T-helper 2 cell treated with Interferon-gamma antibody and Interleukin-4, amounts not matched to agents 5 μg/mL and 100 μg/mL, for 36 hours (primary cell): ENCODE results near the gene BICRAL.
"Not testable (repeated sequence)": the region's sequence is repeated elsewhere in the genome, so short reads cannot be mapped to it uniquely, and the experiment has no call there.

Source experiments
- DNase-seq: peaks from one replicate; pipeline ENCODE4 v3.0.0; 2021; ENCODE audit warnings: low spot score
- H3K27ac Mint-ChIP-seq: one replicate; pipeline ENCODE4 v1.8.0; 2021; ENCODE audit warnings: mild to moderate bottlenecking, mixed read lengths
- H3K27me3 Mint-ChIP-seq: one replicate; pipeline ENCODE4 v1.8.0; 2021; ENCODE audit warnings: low read depth, mixed read lengths
- H3K36me3 Mint-ChIP-seq: one replicate; pipeline ENCODE4 v1.8.0; 2021; ENCODE audit warnings: low read depth, mixed read lengths
- H3K4me1 Mint-ChIP-seq: one replicate; pipeline ENCODE4 v1.8.0; 2021; ENCODE audit warnings: low read depth, mixed read lengths
- H3K4me3 Mint-ChIP-seq: one replicate; pipeline ENCODE4 v1.8.0; 2022; ENCODE audit warnings: mild to moderate bottlenecking, moderate library complexity, mixed read lengths
- H3K9me3 Mint-ChIP-seq: one replicate; pipeline ENCODE4 v1.8.0; 2021; ENCODE audit warnings: mixed read lengths

BICRAL gene

DNA sequence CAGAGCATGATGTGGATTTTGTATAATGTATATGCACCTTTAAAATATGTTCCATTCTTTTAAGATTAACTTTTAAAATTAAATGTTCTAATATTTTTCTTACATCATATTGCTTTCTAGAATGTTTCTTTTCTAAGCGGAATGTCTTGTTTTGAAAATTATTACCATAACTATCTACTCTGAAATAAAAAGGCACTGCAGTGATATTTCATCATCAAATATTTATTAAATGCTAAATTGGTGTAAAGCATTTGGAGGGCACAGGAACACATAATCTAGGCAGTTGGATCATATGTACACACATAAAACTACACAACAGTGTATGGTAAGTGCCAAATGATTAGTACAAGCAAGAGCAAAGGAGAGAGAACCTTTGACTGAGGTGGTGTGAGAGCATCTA lies 13.8 kb downstream of the BICRAL start:
- H3K36me3 Mint-ChIP-seq: peaks cover 5% of the 10 kb centered on the region
- no peaks in the 10 kb centered on the region for H3K27me3 Mint-ChIP-seq
- H3K27ac Mint-ChIP-seq: no peak overlapping the region
- DNase-seq: no peak
- H3K4me3 Mint-ChIP-seq: no peak overlapping the region
- no peaks in the 10 kb centered on the region for H3K9me3 Mint-ChIP-seq
- H3K4me1 Mint-ChIP-seq: peaks cover 11% of the 10 kb centered on the region

DNA sequence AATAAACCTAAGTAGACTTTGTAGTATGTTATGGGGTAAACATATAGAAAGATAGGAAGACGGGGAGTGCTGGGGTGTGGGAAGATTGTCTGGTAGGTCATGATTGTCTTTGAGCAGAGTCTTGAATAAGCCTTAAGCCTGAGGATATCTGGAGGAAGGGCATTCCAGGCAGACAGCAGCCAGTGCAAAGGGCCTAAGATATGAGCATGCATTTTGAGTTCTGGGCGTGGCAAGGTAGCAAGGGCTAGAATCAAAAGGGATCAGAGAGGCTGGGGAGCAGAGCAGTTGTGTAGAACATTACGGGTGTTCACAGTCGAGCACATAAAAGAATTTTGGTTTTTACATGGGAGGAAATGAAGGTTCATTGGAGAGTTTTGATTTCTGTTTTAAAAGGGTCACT lies 14.3 kb downstream of the BICRAL start:
- peaks cover 8% of the 10 kb centered on the region for H3K4me1 Mint-ChIP-seq
- no peaks in the 10 kb centered on the region for H3K9me3 Mint-ChIP-seq

DNA sequence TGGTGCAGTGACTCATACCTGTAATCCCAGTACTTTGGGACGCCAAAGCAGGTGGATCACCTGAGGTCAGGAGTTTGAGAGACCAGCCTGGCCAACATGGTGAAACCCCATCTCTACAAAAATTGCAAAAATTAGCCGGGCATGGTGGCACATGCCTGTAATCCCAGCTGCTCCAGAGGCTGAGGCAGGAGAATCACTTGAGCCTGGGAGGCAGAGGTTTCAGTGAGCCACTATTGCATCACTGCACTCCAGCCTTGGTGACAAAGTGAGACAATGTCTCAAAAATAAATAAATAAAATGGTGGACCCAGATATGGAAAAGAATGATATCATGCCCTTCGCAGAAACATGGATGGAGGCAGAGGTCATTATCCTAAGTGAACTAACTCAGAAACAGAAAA lies 15.8 kb downstream of the BICRAL start:
- not testable (repeated sequence) for H3K27me3 Mint-ChIP-seq, H3K4me1 Mint-ChIP-seq, H3K36me3 Mint-ChIP-seq, H3K27ac Mint-ChIP-seq, H3K4me3 Mint-ChIP-seq, H3K9me3 Mint-ChIP-seq, DNase-seq

More for the DNA sequence above, 14.3 kb downstream of the BICRAL start:
- Mint-ChIP-seq H3K27ac (no peak overlapping the region), H3K27me3 (no peaks in the 10 kb centered on the region), H3K36me3 (peaks cover 4% of the 10 kb centered on the region), H3K4me3 (no peak overlapping the region)
- DNase-seq: no peak

DNA sequence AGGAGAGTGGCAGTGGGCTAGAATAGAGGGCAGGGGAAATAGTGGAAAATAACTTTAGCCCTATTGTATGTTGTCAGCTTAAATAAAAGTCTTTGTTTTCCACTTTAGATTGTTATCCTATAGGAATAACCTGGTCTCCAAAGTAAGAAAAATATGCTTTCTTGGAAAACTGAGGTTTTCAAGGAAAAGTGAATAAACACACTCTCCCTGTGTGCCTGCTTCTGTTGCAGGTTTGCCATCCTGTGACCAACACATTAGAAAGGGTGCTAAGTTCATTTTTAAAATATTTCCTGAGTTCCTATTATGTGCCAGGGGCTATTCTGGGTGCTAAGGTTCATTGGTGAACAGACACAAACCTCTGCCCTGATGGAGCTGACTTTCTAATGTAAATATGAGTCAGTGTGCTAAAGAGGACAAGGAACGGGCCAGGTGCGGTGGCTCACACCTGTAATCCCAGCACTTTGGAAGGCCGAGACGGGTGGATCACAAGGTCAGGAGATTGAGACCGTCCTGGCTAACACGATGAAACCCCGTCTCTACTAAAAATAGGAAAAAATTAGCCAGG lies 23.5 kb downstream of the BICRAL start:
- DNase-seq: no peak
- Mint-ChIP-seq H3K27me3 (no peaks in the 10 kb centered on the region), H3K4me1 (no peaks in the 10 kb centered on the region), H3K27ac (no peak overlapping the region), H3K9me3 (no peaks in the 10 kb centered on the region), H3K4me3 (no peak overlapping the region), H3K36me3 (peaks cover 4% of the 10 kb centered on the region)

DNA sequence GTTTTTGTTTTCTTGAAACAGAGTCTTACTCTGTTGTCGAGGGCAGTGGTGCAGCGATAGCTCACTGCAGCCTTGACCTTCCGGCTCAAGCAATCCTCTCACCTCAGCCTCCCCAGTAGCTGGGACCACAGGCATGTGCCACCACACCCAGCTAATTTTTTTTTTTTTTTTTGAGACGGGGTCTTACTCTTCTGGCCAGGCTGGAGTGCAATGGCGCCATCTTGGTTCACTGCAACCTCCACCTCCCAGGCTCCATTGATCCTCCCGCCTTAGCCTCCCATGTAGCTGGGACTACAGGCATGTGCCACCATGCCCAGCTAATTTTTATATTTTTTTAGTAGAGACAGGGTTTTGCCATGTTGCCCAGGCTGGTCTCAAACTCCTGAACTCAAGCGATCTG lies 24.5 kb downstream of the BICRAL start:
- H3K9me3 Mint-ChIP-seq, H3K36me3 Mint-ChIP-seq, H3K4me3 Mint-ChIP-seq, H3K4me1 Mint-ChIP-seq, DNase-seq, H3K27ac Mint-ChIP-seq, H3K27me3 Mint-ChIP-seq: not testable (repeated sequence)

DNA sequence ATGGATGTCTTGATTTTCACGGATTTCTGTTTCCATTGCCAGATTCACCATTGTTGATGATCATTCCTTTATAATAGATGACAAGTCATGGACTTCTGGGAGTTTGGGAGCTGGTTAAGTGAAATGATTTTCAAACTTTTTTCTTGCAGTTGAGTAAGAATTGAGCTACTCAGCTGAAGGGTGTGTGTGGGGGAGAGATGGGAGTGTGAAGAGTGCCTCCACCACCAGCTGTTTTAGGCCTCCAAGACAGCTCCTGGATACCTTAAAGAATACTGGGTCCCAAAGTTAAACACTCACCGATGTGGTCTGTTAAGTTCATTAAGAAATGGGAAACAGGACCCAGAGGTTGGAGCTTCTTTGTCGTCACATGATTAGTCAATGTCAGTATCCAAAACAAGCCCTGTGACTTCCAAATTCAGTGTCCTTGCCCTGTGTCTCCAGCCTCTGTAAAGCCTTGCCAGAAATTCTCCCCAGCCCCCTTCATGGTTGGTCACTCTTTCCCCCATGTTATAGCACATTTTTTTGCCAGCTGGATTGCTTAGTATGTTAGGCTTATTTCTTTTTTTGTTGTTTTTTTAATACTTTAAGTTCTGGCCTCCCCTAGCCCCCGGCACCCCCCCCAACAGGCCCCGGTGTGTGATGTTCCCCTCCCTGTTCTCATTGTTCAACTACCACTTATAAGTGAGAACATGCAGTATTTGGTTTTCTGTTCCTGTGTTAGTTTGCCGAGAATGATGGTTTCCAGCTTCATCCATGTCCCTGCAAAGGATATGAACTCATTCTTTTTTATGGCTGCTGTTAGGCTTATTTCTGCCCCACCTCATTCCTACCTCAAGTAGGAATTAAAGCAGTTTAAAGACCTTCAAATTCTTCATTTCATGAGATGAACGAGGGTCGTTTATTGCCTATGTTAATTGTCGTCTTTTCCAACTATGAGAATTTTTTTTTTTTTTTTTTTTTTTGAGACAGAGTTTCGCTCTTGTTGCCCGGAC lies 26.9 kb downstream of the BICRAL start:
- Mint-ChIP-seq H3K27me3 (no peaks in the 10 kb centered on the region), H3K36me3 (peaks cover 5% of the 10 kb centered on the region), H3K4me1 (no peaks in the 10 kb centered on the region), H3K4me3 (no peak overlapping the region), H3K27ac (no peak overlapping the region), H3K9me3 (no peaks in the 10 kb centered on the region)
- no peak for DNase-seq

DNA sequence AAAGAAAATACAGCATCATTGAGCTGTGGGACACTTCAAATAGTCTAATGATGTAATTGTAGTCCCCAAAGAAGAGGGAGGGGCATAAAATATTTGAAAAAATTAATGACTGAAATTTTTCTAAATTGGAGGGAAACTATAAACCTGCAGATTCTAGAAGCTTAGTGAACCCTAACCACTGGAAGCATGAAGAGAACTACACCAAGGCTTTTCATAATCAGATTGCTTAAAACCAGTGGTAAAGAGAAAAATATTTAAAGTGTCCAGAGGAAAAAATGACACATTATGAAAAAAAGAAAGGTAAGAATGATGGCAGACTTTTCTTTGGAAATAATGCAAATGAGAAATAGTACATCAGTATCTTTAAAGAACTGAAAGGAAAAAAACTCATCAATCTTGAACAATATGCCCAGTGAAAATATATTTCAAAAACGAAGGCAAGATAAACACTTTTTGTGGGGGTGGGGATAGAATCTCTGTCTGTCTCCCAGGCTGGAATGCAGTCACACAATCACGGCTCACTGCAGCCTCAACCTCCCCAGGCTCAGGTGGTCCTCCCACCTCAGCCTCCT lies 31.3 kb downstream of the BICRAL start:
- no peak for DNase-seq
- Mint-ChIP-seq H3K36me3 (peaks cover 5% of the 10 kb centered on the region), H3K4me1 (no peaks in the 10 kb centered on the region), H3K27ac (no peak overlapping the region), H3K4me3 (no peak overlapping the region), H3K27me3 (no peaks in the 10 kb centered on the region), H3K9me3 (no peaks in the 10 kb centered on the region)

DNA sequence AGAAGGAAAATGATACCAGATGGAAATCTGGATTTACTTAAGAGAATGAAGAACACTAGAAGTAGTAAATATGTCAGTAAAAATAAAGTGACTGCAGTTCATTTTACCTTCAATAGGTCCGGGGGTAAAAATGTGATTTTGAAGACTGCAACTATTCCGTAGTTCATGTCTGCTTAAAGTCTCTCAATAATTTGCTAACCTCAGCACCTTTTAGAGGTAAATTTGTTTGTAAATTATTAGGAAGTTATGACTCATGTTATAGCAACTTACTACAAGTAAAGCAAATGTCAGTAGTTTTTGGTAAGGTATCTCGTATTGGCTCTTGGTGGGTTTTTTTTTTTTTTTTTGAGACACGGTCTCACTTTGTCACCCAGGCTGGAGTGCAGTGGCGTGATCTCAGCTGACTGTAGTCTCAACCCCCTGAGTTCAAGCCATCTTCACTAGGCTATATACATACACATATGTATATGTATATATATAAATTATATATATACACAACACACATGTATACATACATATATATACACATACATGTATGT lies 32.1 kb downstream of the BICRAL start:
- peaks cover 5% of the 10 kb centered on the region for H3K36me3 Mint-ChIP-seq
- H3K9me3 Mint-ChIP-seq: no peaks in the 10 kb centered on the region
- DNase-seq: no peak
- no peaks in the 10 kb centered on the region for H3K4me1 Mint-ChIP-seq
- H3K27ac Mint-ChIP-seq: no peak overlapping the region
- H3K27me3 Mint-ChIP-seq: no peaks in the 10 kb centered on the region
- H3K4me3 Mint-ChIP-seq: no peak overlapping the region

DNA sequence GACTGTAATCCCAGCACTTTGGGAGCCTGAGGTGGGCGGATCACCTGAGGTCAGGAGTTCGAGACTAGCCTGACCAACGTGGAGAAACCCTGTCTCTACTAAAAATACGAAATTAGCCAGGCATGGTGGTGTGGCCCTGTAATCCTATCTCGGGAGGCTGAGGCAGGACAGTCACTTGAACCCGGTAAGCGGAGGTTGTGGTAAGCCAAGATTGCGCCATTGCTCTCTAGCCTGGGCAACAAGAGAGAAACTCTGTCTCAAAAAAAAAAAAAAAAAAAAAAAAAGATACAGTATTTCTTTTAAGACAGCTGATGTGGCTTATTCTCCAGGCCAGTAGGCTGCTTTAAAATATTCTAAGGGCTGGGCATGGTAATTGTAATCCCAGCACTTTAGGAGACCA lies 33.9 kb downstream of the BICRAL start:
- H3K9me3 Mint-ChIP-seq, H3K27me3 Mint-ChIP-seq, H3K4me3 Mint-ChIP-seq, H3K27ac Mint-ChIP-seq, H3K36me3 Mint-ChIP-seq, H3K4me1 Mint-ChIP-seq, DNase-seq: not testable (repeated sequence)

DNA sequence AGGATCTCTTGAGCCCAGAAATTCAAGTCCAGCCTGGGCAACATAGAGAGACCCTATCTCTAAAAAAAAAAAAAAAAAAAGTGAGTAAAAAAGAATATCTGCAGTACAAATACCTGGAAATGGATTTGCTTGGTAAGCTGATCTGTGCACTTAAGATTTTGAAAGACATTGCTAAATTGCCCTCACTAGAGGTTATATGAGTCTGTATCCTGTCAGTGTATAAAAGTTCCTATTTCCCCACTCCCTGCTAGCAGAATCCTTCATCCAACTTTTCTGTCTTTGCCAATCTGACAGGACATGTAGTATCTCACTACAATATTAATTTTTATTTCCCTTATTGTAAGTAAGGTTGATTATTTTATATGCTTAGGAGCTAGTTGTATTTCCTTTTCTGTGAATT lies 36.1 kb downstream of the BICRAL start:
- Mint-ChIP-seq H3K9me3 (no peaks in the 10 kb centered on the region), H3K27ac (no peak overlapping the region), H3K4me1 (peaks cover 6% of the 10 kb centered on the region), H3K36me3 (no peaks in the 10 kb centered on the region), H3K27me3 (no peaks in the 10 kb centered on the region), H3K4me3 (no peak overlapping the region)
- DNase-seq: no peak

DNA sequence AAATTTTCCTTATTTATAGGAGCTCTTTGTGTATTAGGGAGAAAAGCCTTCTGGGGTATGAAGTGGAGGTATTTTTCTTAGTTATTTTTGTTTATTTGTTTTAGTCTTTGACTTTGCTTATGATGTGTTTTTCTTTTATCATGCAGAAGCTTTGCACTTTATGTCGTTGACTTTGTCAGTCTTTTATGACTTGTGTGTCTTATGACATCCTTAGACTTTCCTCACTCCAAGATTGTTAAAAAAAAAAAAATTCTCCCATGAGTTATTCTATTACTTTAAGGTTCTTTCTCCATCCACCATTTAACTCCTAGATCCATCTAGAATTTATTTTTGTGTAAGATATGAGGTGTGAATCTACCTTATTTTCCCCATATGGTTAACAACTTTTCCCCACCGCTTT lies 36.6 kb downstream of the BICRAL start:
- DNase-seq: no peak
- H3K36me3 Mint-ChIP-seq: no peaks in the 10 kb centered on the region
- no peak overlapping the region for H3K4me3 Mint-ChIP-seq
- no peak overlapping the region for H3K27ac Mint-ChIP-seq
- H3K27me3 Mint-ChIP-seq: no peaks in the 10 kb centered on the region
- peaks cover 6% of the 10 kb centered on the region for H3K4me1 Mint-ChIP-seq
- no peaks in the 10 kb centered on the region for H3K9me3 Mint-ChIP-seq

DNA sequence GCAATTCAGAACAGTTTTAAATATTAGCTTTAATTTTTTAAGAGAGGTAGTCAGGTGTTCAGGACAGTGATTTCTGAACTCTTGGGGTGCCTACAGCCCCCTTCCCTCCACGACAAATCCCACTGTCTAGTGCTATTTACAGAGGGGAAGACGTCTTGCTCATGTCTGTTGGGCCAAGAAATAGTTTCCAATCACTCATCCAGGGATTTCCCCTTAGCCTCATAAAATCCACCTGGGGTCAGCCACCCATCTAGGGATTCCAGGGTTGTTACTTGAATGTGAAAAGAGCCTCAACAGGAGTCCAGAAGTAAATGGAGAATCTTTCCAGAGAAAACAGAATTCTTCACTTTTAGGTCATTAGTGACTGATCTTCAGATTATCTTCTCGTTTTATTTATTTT lies 37.0 kb downstream of the BICRAL start:
- Mint-ChIP-seq H3K4me3 (no peak overlapping the region), H3K36me3 (no peaks in the 10 kb centered on the region), H3K27ac (no peak overlapping the region), H3K27me3 (no peaks in the 10 kb centered on the region), H3K4me1 (peaks cover 6% of the 10 kb centered on the region), H3K9me3 (no peaks in the 10 kb centered on the region)
- DNase-seq: no peak

DNA sequence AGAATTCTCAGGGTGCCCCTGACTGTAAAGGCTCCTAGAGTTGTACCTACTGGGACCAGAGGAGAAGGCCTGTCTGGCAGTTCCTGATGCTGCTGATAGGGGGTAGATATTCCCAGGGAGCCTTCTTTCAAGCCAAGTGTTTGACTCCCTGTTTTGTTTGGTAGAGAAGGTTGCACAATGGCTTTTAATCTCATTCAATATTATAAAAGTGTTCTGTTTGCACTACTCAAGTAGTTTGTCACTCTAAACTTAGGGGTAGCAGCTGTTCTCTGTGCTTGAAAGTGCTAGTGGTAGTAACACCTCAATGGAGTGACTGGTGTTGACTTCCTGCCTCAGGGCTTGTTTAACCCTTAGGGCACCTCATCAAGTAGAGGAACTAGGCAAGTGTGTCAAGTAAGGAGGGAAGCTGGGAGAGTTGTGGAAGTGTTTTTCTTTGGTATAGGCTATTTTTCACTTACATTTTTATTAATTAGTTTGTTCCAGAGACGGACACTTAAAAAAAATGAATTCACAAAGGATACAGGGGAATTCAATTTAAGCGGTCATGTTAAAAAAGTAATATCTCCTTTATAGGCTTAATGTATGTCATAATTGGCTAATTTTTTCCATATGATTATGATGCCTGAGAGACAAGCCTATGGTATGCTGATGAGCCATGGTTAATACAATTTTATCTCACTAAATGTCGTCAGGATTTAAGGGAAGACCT lies 38.1 kb downstream of the BICRAL start:
- no peak overlapping the region for H3K27ac Mint-ChIP-seq
- H3K4me1 Mint-ChIP-seq: peaks cover 6% of the 10 kb centered on the region
- no peak overlapping the region for H3K4me3 Mint-ChIP-seq
- DNase-seq: no peak
- H3K36me3 Mint-ChIP-seq: no peaks in the 10 kb centered on the region
- H3K27me3 Mint-ChIP-seq: no peaks in the 10 kb centered on the region
- H3K9me3 Mint-ChIP-seq: no peaks in the 10 kb centered on the region
